SK-N-MC (cell line): Measurements from ENCODE around the gene CRACDL.

Source experiments
- EZH2 ChIP-seq: fragments of 200-600 bp; sonication (generic); IDR thresholded peaks from one replicate; pipeline ENCODE4 v1.6.1; 2017; ENCODE audit warnings: antibody characterized with exemption
- POLR2AphosphoS5 ChIP-seq: IDR thresholded peaks from 2 replicates; pipeline ENCODE4 v1.6.1; 2012; ENCODE audit warnings: mild to moderate bottlenecking, low read depth, low read length, borderline replicate concordance

DNA sequence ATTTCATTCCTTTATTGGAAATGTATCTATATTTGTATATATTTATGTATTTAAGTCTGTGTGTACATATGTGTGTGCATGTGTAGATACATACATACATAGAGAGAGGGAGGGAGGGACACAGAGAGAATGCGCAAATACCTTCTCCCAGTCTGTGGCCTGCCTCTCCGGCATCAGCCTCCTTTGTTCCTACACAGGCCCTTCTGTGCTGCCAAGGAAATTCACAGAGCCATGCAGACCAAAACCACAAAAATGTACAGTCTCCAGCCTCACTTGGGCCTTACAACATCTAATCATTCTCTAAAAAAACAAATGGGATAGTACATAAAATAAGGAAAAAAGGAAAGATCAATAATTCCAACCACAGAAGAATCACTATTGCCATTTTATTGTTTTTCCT lies 8.8 kb upstream of the CRACDL start:
- TF ChIP-seq EZH2 (no peak), POLR2AphosphoS5 (no peak)
